ENCODE measurements around the gene DNAJB6. TPM values are rescaled to one million over a fixed set of nuclear protein-coding genes. Genes with fewer than 3 reads are reported as not detected.

The DNAJB6 gene
- total RNA-seq, 3 donors from 2014 or later: 71.2 to 165 (median 75.0) TPM

DNA sequence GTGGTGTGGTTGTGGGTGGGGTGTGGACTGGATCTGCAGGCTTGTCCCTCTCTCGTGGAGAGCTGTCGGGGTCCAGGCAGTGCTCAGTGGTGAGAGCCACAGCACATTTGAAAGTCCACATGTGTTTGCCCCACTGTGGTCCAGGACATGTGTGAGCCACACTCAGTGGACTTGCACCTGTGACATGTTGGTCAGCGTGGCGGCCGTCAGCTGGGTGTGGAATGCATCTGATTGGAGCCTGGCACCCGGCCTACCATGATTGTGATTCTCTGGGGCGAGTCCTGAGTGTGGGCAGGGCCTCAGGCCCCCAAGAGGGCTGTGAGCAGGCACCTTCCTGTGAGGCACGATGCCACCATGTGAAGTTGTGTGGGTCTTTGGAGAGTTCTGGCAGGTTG lies 77.9 kb downstream of the DNAJB6 start:
- intact Hi-C loops (cut with DNase I, micrococcal nuclease): no loop called here
- Histone ChIP-seq H3K36me3 (ENCODE audit: low read depth) (no peaks in the 10 kb centered on the region), H3K4me3 (no peak overlapping the region), H3K9me3 (no peaks in the 10 kb centered on the region), H3K4me1 (ENCODE audit: low read depth) (no peaks in the 10 kb centered on the region)
- ATAC-seq (no peak), DNase-seq (peak in 1 of 3 donors; percentile 29)
- TF ChIP-seq, protein P1, sequence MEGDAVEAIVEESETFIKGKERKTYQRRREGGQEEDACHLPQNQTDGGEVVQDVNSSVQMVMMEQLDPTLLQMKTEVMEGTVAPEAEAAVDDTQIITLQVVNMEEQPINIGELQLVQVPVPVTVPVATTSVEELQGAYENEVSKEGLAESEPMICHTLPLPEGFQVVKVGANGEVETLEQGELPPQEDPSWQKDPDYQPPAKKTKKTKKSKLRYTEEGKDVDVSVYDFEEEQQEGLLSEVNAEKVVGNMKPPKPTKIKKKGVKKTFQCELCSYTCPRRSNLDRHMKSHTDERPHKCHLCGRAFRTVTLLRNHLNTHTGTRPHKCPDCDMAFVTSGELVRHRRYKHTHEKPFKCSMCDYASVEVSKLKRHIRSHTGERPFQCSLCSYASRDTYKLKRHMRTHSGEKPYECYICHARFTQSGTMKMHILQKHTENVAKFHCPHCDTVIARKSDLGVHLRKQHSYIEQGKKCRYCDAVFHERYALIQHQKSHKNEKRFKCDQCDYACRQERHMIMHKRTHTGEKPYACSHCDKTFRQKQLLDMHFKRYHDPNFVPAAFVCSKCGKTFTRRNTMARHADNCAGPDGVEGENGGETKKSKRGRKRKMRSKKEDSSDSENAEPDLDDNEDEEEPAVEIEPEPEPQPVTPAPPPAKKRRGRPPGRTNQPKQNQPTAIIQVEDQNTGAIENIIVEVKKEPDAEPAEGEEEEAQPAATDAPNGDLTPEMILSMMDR (IDR thresholded peaks at IDR 0.05): no peak

- Histone ChIP-seq H3K36me3 (ENCODE audit: low read depth) (no peaks in the 10 kb centered on the region), H3K4me1 (ENCODE audit: low read depth) (no peaks in the 10 kb centered on the region), H3K4me3 (no peak overlapping the region), H3K9me3 (no peaks in the 10 kb centered on the region)
- intact Hi-C loops (cut with DNase I, micrococcal nuclease): no loop called here
- peak in 1 of 3 donors; percentile 34 for DNase-seq
- ATAC-seq: no peak
- TF ChIP-seq, protein P1 (IDR thresholded peaks at IDR 0.05): no peak
These were observed 78.7 kb downstream of the DNAJB6 start for GRCh38 chr7:157415486-157415885.

DNA sequence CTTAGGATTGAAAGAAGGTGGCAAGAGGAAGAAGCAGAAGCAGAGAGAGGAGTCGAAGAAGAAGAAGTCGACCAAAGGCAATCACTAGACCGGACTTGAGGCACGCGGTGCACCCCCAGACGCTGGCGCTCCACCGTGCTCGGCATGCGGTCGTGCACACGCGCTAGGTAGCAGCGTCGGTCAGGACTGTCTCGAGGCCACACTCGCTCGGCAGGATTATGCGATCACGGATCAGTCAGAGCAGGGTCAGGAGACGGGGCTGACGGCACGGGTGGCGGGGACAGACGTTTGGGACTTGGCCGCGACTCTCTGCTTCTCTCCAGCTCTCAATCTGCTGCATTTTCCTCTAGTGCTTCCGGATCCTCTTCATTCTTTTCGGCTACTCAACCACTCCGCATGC lies 79.2 kb downstream of the DNAJB6 start:
- intact Hi-C loops (cut with DNase I, micrococcal nuclease): no loop called here
- TF ChIP-seq, protein P1 (IDR thresholded peaks at IDR 0.05): no peak
- H3K9me3 ChIP-seq: no peaks in the 10 kb centered on the region
- H3K36me3 ChIP-seq (ENCODE audit: low read depth): no peaks in the 10 kb centered on the region
- peak in 1 of 3 donors; percentile 31 for DNase-seq
- no peak for ATAC-seq
- H3K4me3 ChIP-seq: no peak overlapping the region
- H3K4me1 ChIP-seq (ENCODE audit: low read depth): no peaks in the 10 kb centered on the region

GRCh38 chr7:157418204-157419034 lies 81.6 kb downstream of the DNAJB6 start:
- intact Hi-C loops (cut with DNase I, micrococcal nuclease): no loop called here
- H3K36me3 ChIP-seq (ENCODE audit: low read depth): no peaks in the 10 kb centered on the region
- H3K4me1 ChIP-seq (ENCODE audit: low read depth): no peaks in the 10 kb centered on the region
- DNase-seq (no peak), ATAC-seq (peak; percentile 17)
- H3K9me3 ChIP-seq: no peaks in the 10 kb centered on the region
- H3K4me3 ChIP-seq: no peak overlapping the region
- TF ChIP-seq, protein P1 (IDR thresholded peaks at IDR 0.05): no peak

DNA sequence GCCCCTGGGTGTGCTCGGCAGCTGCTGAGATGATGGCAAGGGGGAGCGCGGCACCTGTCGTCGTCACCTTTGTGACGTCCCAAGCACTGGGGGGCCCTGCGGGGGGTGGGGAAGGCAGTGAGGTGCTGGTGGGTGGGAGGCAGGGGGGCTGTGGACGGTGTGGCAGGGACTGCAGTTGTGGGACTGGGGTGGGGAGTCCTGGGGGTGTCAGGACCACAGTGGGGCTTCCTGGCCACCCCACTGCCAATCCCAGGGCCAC lies 82.2 kb downstream of the DNAJB6 start:
- no peak for ATAC-seq
- Histone ChIP-seq H3K9me3 (no peaks in the 10 kb centered on the region), H3K4me3 (no peak overlapping the region), H3K4me1 (ENCODE audit: low read depth) (no peaks in the 10 kb centered on the region), H3K36me3 (ENCODE audit: low read depth) (no peaks in the 10 kb centered on the region)
- intact Hi-C loops (cut with DNase I, micrococcal nuclease): no loop called here
- DNase-seq: no peak
- TF ChIP-seq, protein P1 (IDR thresholded peaks at IDR 0.05): no peak
